Fibroblast of skin of back (primary cell): ENCODE measurements around the gene TTI1.
"Not testable (repeated sequence)": the region's sequence is repeated elsewhere in the genome, so short reads cannot be mapped to it uniquely, and the experiment has no call there.

ENCODE experiments used
- DNase-seq: peaks from one replicate; pipeline ENCODE4 v3.0.0-alpha.2; 2013

TTI1 gene

DNA sequence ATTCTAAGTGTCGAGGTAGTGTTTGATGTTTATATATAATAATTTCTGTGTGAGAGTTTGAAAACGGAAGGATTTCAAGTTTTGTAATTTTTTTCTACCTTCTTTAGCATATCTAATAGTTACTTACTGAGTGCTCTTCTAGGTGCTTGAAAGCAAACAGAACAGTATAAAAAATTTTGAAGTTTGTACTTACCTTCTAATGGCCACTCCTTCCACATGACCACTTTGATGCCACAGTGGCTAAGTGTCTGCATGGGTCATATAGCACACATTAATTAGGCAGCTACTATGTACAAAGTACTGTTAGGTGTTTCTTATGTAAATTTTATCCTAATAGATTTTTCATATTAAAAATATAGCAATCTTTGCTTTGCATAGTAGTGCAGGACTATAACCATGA, 21.4 kb upstream of the TTI1 start:
- no peak for DNase-seq

DNA sequence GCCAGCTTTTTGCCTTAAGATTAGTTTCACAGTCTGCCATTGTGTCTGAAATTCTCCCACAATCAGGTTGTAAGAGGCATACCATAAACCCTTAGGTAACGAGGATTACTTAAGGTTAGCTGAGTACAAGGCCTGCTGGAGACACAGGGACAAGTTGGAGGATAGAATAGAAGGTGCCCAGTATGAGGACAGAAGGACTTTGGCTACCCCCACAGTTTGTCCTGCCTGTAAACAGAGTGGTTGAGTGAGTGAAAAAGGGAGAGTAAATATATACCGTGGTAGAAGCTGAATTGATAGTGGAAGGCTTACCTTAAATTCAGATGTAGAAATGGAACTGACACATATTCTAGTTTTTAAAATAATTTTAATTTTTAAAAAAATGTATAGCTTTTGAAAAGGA, 19.6 kb upstream of the TTI1 start:
- DNase-seq, result no peak

GRCh38 chr20:38050686-38051085, 17.4 kb upstream of the TTI1 start:
- peak; percentile 21 for DNase-seq

GRCh38 chr20:38049800-38050199, 16.5 kb upstream of the TTI1 start:
- DNase-seq, result peak; percentile 75

DNA sequence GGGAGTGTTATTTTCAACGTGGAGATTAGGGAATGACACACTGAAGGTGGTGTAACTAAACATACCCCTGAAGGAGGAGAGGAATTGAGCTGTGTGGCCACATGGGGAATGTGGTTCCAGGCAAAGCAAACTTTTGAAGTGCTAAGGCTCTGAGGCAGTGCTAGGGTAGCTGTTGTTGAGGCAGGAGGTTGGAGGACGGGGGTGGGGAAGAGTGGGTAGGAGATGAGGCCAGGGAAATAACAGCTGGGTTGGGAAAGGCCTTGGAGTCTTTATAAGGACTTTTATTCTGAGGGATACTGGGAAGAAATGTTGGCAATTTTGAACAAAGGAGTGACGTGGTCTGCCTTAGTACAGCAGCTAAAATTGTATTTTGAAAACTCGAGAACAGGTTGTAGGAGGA, 13.3 kb upstream of the TTI1 start:
- no peak for DNase-seq

DNA sequence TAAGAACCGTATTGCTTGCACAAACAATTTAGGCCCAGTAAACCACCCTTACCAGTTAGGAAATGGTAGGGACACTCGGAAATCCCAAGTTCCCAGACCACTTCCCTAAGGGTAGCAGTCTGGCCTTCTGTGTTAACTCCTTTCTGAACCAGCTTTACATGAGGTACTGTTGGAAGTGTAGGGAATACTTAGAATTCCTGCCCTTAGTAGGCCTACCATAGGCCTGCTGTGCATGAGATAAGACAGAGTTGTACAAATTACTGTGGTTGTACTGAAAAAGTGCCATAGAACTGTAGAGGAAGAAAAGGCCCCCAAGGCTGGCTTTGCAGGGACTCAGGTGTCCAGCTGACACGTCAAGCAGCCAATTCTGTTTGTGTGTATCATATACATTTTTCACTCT, 11.4 kb upstream of the TTI1 start:
- no peak for DNase-seq

DNA sequence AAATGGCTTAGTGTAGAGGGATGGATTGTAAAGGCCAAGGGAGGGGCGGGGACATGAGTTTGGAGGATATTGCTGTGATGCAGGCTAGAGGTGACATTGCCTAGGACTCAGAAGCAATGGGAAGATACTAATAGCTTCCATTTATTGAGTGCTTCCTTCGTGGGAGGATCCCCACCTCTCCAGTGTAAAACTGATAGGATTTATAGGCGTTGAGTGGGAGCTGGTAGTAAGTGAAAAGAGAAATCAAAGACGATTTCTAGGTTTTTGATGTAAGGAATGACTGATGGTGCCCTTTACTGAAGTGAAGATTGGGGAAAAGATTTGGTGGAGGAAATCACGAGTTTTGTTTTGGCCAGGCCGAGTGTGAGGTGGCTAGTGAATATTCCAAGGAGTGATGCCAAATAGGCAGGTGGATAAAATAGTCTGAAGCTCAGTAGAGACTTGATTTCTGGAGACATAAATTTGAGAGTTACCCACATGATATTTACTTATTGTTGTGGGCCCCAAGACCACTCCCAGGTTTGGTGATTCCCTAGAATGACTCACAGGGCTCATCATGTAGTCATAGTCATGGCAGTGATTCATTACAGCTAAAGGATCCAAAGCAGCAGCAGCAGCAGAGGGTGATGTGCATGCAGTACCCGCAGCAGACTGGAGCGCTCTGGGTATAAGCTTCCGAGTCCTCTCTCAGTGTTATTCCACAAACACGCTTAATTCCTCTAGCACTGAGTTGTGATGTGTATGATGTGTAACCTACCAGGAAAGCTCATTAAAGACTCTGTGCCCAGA, 10.4 kb upstream of the TTI1 start:
- peak; percentile 85 for DNase-seq

DNA sequence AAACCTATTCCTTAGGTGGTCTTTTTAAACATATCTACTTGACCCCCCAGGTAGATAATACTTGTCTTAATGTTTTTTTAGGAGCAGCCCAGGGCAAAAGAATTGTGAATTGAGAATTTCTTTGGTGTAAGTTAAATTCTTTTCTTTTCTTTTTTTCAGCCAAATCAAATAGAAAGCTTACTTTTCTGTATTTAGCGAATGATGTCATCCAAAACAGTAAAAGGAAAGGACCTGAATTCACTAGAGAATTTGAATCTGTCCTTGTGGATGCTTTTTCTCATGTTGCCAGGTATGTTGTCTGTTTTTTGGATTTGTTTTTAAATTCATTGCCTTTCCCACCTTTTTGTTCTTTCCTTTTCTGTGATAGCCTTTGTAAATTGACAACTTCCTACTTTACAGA, 7.0 kb upstream of the TTI1 start:
- DNase-seq, result no peak

GRCh38 chr20:38036366-38036765, 3.1 kb upstream of the TTI1 start:
- DNase-seq, result no peak

DNA sequence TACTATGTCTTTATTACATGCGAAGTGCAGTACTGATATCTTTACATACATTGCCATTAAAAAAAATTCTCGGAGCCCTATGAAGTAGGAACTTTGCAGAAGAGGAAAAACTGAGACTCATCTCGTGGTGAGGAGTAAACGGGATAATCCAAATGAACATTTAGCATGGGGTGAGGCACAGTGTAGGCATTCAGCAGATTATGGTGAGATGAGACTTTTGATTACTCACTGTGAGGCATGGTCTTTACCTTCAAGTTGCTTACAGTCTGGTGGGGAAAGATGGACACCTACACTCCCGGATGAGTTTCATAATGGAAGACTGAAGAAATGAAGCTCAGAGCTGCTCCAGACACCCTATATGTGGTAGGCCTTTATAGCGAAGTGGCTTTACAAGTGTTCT, 1.7 kb upstream of the TTI1 start:
- DNase-seq, result no peak

DNA sequence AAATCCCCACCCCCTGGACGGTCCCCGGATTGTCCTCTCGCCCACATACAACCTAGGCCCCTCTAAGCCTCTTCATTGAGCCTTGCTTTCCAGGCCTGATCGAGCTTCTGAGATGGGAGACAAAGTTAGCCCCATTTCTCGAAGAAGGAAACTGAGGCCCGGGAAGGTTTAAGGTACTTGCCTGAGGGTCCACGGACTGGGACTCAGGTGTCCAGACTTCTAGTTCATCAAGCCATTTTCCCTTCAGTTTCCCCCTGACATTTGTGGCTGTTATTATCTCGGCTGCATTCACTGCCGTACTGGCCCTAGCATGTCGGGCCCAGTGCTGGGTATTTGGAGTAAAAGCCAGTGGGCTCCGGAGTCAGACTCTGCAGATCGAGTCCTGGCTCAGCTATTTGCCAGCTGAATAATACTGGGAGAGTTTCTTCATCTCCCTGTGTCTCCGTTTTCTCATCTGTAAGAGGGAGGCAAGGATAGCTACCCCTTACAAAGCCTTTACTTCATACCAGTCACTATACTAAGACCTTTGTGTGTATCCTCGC, 923 bp upstream of the TTI1 start:
- DNase-seq, result no peak

DNA sequence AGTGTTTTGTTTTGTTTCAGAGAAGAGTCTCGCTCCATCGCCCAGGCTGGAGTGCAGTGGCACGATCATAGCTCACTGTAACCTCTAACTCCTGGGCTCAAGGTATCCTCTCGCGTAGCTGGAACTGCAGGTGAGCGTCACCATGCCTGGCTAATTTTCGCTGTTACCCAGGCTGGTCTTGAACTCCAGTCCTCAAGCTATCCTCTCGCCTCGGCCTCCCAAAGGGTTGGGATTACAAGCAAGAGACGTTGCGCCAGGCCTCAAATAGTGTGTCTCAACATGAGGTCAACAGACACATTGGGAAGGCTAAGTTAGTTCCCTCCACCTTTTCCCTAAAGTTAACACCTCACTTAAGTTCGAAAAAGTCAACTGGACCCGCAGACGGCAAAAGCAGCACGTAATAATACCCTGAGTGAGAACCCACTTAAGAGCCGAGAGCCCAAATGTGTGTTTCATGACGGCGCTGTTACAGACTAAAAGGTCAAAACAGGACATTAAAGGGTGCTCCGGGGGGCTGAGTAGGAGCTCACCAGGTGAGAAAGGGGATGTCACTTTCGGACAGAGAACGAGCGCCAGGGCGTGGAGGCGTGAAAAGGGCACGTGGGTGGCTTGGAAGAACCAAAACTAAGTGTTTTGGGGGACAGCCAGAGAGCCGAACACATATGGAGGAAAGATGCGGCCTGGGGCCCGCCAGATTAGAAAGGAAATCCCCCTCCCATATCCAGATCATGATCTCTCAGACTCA, 499 bp downstream of the TTI1 start:
- DNase-seq, result no peak

DNA sequence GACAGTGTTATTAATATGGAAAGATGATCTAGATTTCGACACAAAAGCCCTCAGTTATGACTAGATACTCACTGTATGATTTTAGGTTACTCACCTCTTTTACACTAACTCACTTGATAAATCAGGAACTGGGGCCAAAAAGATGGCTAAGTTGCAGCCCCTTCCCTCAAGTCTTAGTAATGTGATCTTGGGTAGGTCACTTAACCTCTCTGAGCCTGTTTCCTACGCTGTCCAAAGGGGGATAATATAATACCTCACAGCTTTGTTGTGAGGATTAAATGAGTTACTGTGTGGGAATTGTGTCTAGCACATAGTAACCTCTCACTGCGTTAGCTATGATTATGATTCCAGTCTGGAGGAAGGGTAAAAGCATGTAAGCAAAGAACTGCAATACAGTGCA, 1.3 kb downstream of the TTI1 start:
- no peak for DNase-seq

GRCh38 chr20:38029453-38029852, 3.8 kb downstream of the TTI1 start:
- DNase-seq, result no peak

GRCh38 chr20:38024496-38024895, 8.8 kb downstream of the TTI1 start:
- no peak for DNase-seq

GRCh38 chr20:38023181-38024001, 9.9 kb downstream of the TTI1 start:
- DNase-seq, result peak; percentile 67

DNA sequence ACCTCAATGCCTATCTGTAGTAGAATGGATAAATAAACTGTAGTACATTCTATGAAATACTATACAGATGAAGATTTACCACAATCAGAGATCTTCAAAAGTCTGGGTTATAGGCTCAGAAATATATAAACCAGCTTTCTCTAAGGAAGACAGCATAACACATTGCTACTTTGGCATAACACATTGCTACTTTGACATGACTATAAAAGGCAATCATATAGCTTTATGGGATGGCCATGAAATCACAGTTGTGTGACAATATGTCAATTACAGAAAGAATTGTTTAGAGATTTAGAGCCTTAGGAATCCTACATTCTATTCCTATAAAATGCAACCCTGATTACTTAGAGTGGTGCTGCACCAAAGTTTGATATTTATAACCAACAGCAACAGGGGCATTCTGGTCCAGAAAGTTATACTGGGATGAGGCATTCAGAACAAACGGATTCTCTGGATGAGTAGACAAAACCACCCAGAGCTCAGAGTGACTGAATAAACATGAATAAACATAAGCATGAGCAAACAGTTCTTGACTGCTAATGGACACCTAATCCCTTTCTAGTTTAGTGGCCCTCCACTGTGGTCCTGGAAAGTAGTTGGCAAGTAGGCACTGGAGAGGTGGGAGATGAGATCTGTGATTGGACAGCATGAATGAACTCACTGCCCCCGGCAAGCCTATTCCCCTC, 12.0 kb downstream of the TTI1 start:
- DNase-seq, result no peak

GRCh38 chr20:38018385-38018784, 14.9 kb downstream of the TTI1 start:
- DNase-seq, result no peak

DNA sequence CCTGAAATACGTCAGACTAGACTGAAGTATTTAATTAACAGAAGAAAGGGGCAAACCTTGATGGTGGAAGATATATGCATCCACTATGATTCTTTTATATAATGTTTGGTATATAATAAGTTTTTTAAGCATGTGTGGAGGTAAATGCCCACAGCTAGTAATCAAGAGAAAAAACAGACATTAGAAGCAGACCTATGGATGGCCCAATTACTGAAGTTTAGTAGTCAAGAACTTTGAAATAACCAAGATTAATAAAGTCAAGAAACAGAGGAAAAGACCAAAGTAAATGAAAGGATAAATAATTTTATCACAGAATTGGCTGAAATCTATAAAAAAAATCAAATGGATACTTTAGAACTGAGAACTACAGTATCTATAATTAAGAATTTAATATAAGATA, 15.3 kb downstream of the TTI1 start:
- DNase-seq, result no peak

DNA sequence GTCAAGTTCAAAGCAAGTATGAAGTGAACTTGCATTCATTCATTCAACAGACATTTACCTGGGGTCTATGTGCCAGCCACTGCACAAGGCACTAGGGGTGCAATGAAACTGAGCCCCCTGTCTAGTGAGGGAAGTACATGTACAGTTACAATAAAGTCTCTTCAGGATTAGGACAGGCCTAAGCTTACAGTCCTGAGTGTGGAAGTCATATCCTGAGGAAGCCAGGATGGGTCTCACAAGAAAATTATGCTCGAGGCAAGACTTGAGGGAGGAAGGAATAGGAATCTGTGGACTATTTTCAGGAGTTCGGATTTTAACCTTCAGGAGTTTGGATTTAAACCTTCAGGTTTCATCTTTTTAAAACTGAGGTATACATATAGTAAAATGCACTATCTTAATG, 19.4 kb downstream of the TTI1 start:
- DNase-seq, result no peak

DNA sequence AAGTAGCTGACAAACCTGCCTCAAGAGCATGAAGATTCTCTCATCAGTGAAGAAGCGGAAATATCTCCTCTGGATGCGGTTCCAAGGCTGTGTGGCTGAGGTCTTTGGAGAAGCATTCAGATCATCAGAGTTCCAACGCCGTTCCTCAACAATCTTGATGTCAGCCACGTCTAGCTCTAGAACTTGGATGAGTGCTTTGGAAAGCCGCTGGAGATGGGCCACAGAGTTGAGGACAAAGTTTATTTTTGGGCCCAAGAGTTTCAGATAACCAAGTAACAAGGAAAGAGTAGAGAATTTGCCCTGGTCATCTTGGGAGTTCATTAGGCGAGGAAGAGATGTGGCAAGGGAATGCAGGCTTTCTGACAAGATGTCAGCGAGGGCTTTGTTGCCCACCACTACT, 20.9 kb downstream of the TTI1 start:
- DNase-seq, result no peak

DNA sequence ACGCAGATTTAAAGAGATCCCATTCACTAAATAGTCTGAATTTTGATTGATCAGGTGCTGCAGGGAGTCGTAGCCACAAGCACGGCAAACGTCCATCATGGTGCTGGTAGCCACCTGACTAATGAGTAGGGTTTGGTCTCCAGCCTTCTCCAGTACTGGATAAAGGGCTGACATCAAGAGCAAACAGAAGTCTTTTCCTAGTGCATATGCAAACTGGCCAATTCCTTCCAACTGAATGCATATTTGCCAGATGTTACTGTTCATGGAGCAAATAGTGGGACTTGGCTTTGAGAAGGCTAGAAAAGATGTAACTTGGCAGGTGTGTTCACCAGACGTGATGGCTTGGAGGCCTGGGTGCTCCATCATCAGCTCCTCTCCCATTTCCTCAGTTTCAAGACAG, 21.6 kb downstream of the TTI1 start:
- DNase-seq, result no peak

DNA sequence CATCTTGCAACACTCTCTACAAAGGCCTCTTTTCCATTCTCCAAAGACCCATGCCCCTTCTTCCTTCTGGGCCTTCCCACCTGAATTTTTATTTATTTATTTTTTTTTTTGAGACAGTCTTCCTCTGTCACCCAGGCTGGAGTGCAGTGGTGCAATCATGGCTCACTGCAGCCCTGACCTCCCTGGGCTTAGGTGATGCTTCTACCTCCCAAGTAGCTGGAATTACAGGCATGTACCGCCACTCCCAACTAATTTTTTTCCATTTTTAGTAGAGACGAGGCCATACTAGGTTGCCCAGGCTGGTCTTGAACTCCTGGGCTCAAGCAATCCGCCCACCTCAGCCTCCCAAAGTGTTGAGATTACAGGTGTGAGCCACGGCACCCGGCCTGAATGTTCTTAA, 23.8 kb downstream of the TTI1 start:
- DNase-seq, result not testable (repeated sequence)
